SIG-M5 (cell line): Measurements from ENCODE around the gene MZB1.
"Not testable (repeated sequence)": the region's sequence is repeated elsewhere in the genome, so short reads cannot be mapped to it uniquely, and the experiment has no call there.

Experiments
- DNase-seq: peaks from one replicate; lab custom pipeline; 2025; lab: John Stamatoyannopoulos, UW

MZB1 gene

GRCh38 chr5:139391570-139392323 lies 2.0 kb upstream of the MZB1 start:
- no peak for DNase-seq

- DNase-seq = no peak
These were observed 1.2 kb upstream of the MZB1 start for GRCh38 chr5:139390639-139391569.

- no peak for DNase-seq
These were observed 1.4 kb downstream of the MZB1 start for GRCh38 chr5:139388198-139388821.

- DNase-seq = no peak
These were observed 2.0 kb downstream of the MZB1 start for GRCh38 chr5:139387611-139388197.

- not testable (repeated sequence) for DNase-seq
These were observed 2.8 kb downstream of the MZB1 start for GRCh38 chr5:139386956-139387355.

GRCh38 chr5:139386050-139386438 lies 3.7 kb downstream of the MZB1 start:
- DNase-seq = no peak

- peak; percentile 11 for DNase-seq
These were observed 4.4 kb downstream of the MZB1 start for GRCh38 chr5:139385061-139386049.

GRCh38 chr5:139384591-139385051 lies 5.1 kb downstream of the MZB1 start:
- DNase-seq = no peak

- DNase-seq = no peak
These were observed 5.6 kb downstream of the MZB1 start for GRCh38 chr5:139383993-139384590.

GRCh38 chr5:139383275-139383992 lies 6.3 kb downstream of the MZB1 start, which contains the start of gene SLC23A1:
TSS of gene SLC23A1 (minus strand) at chr5:139383297. CDS start at chr5:139383253, 44 bp downstream.
- no peak for DNase-seq

GRCh38 chr5:139382807-139383206 lies 6.9 kb downstream of the MZB1 start:
- DNase-seq = no peak

- no peak for DNase-seq
These were observed 7.6 kb downstream of the MZB1 start for GRCh38 chr5:139381837-139382761.

- no peak for DNase-seq
These were observed 9.9 kb downstream of the MZB1 start for GRCh38 chr5:139379626-139380449.

- no peak for DNase-seq
These were observed 10.8 kb downstream of the MZB1 start for GRCh38 chr5:139378941-139379361.

- no peak for DNase-seq
These were observed 11.4 kb downstream of the MZB1 start for GRCh38 chr5:139378101-139378825.

GRCh38 chr5:139377226-139377625 lies 12.5 kb downstream of the MZB1 start:
- no peak for DNase-seq

- DNase-seq = no peak
These were observed 13.3 kb downstream of the MZB1 start for GRCh38 chr5:139376364-139376763.
